Cardiac septum (tissue), 1 donor: ENCODE measurements around the gene NR2C2AP. TPM values are rescaled to one million over a fixed set of nuclear protein-coding genes. Genes with fewer than 3 reads are reported as not detected.

Source experiments
- DNase-seq: peaks from one replicate; pipeline ENCODE4 v3.0.0-alpha.2; 2020; ENCODE audit warnings: low spot score
- intact Hi-C: fragments of 100-400 bp; cut with DNase I; formaldehyde crosslinking; loops from one replicate; pipeline ENCODE4 v1.14.0; 2022
- total RNA-seq: library from RNA; stranded (reverse); fragmentation: NEBNext Ultra II Directional; extraction: Animal tissue kit (Norgen Biotek cat#: 25700); gene quantifications from one replicate; pipeline ENCODE4 v1.2.1, GENCODE V29; 2021
- donor health status: DM: no; HTN: no; CAD: no.

Gene NR2C2AP
- total RNA-seq, 1 donor from 2014 or later = 6.1 TPM

- no peak for DNase-seq
Measured at GRCh38 chr19:19159534-19159933, 43.7 kb downstream of the NR2C2AP start.

GRCh38 chr19:19157808-19158207, 45.4 kb downstream of the NR2C2AP start:
- no peak for DNase-seq
- intact Hi-C loops = no loop called here

More at GRCh38 chr19:19159534-19159933, 43.7 kb downstream of the NR2C2AP start:
- intact Hi-C loops = no loop called here

- intact Hi-C loops = no loop called here
Measured at GRCh38 chr19:19155495-19156219, 47.6 kb downstream of the NR2C2AP start.

GRCh38 chr19:19154768-19155494, 48.3 kb downstream of the NR2C2AP start:
- intact Hi-C loops = no loop called here
- DNase-seq = no peak

More at GRCh38 chr19:19155495-19156219, 47.6 kb downstream of the NR2C2AP start:
- DNase-seq = no peak

- DNase-seq = no peak
Measured at GRCh38 chr19:19152668-19153384, 50.4 kb downstream of the NR2C2AP start.

GRCh38 chr19:19151418-19151817, 51.8 kb downstream of the NR2C2AP start:
- DNase-seq = no peak
- intact Hi-C loops = no loop called here

More at GRCh38 chr19:19152668-19153384, 50.4 kb downstream of the NR2C2AP start:
- intact Hi-C loops = no loop called here

Other genes with a start within 250 kb of the NR2C2AP start
- gene SUGP2, start 169.9 kb downstream of the NR2C2AP start, total RNA-seq = 60.4 TPM
- 15.9 TPM for gene ARMC6, start 169.8 kb downstream of the NR2C2AP start, total RNA-seq
- 14.9 TPM for gene SLC25A42, start 139.4 kb downstream of the NR2C2AP start, total RNA-seq
- 12.2 TPM for gene TMEM161A, start 64.9 kb downstream of the NR2C2AP start, total RNA-seq
- gene MEF2B, start 33.2 kb downstream of the NR2C2AP start, total RNA-seq = 0.67 TPM
- 27.1 TPM for gene BORCS8, start 11.3 kb downstream of the NR2C2AP start, total RNA-seq
- 29.6 TPM for gene RFXANK, start 11.2 kb downstream of the NR2C2AP start, total RNA-seq
- gene NCAN, start 8.5 kb upstream of the NR2C2AP start, total RNA-seq = not detected
- gene TM6SF2, start 69.9 kb upstream of the NR2C2AP start, total RNA-seq = 0.89 TPM
- 41.6 TPM for gene SUGP1, start 117.1 kb upstream of the NR2C2AP start, total RNA-seq
- 46.8 TPM for gene MAU2, start 117.4 kb upstream of the NR2C2AP start, total RNA-seq
- 39.9 TPM for gene GATAD2A, start 202.3 kb upstream of the NR2C2AP start, total RNA-seq